Astrocyte (in vitro differentiated cells and primary cell): Measurements from ENCODE around the gene LAMB1. TPM values are rescaled to one million over a fixed set of nuclear protein-coding genes. Genes with fewer than 3 reads are reported as not detected.
A peak's percentile ranks its signal among the peaks of the same experiment; 100 is the strongest.

Experiments used
- DNase-seq: peaks from one replicate; pipeline ENCODE4 v3.0.0-alpha.2; 2010; ENCODE audit warnings: low read depth
- FAIRE-seq: peaks from 2 replicates; lab custom pipeline; 2011; peaks lifted over from hg19 to GRCh38; lab: Jason Lieb, UNC
- H2AFZ ChIP-seq: 2 replicates; pipeline ENCODE4 v1.6.0; 2012; ENCODE audit warnings: low read depth, low read length, inconsistent platforms
- H3K27ac ChIP-seq: 2 replicates; pipeline ENCODE4 v1.5.1; 2011; ENCODE audit warnings: low read depth, low read length, inconsistent platforms
- H3K27me3 ChIP-seq: 2 replicates; pipeline ENCODE4 v1.6.0; 2011; ENCODE audit warnings: low read length, inconsistent platforms; ENCODE audit not compliant: insufficient read depth
- H3K36me3 ChIP-seq: 2 replicates; pipeline ENCODE4 v1.5.1; 2011; ENCODE audit warnings: low read length, inconsistent platforms; ENCODE audit not compliant: insufficient read depth
- H3K4me1 ChIP-seq: 2 replicates; pipeline ENCODE4 v1.5.1; 2011; ENCODE audit warnings: low read length, inconsistent platforms; ENCODE audit not compliant: insufficient read depth
- H3K4me2 ChIP-seq: 2 replicates; pipeline ENCODE4 v1.6.0; 2012; ENCODE audit warnings: low read length, inconsistent platforms
- H3K4me3 ChIP-seq: 2 replicates; pipeline ENCODE4 v1.5.1; 2011; ENCODE audit warnings: low read depth, mild to moderate bottlenecking, low read length, inconsistent platforms; ENCODE audit not compliant: insufficient read depth
- H3K79me2 ChIP-seq: 2 replicates; pipeline ENCODE4 v1.6.0; 2012; ENCODE audit warnings: mild to moderate bottlenecking, low read length, inconsistent platforms; ENCODE audit not compliant: insufficient read depth
- H3K9ac ChIP-seq: 2 replicates; pipeline ENCODE4 v1.6.0; 2012; ENCODE audit warnings: mild to moderate bottlenecking, low read length, inconsistent platforms
- H3K9me3 ChIP-seq: 2 replicates; pipeline ENCODE4 v1.5.1; 2012; ENCODE audit warnings: low read depth, mild to moderate bottlenecking, low read length, inconsistent platforms; ENCODE audit not compliant: insufficient read depth
- H4K20me1 ChIP-seq: 2 replicates; pipeline ENCODE4 v1.6.0; 2012; ENCODE audit warnings: low read length, inconsistent platforms; ENCODE audit not compliant: insufficient read depth
- H3K27ac Mint-ChIP-seq: one replicate; pipeline ENCODE4 v1.8.0; 2021; ENCODE audit warnings: mild to moderate bottlenecking, mixed read lengths; ENCODE audit not compliant: unreplicated experiment
- H3K27me3 Mint-ChIP-seq: one replicate; pipeline ENCODE4 v1.8.0; 2021; ENCODE audit warnings: low read depth, mixed read lengths; ENCODE audit not compliant: unreplicated experiment
- H3K36me3 Mint-ChIP-seq: one replicate; pipeline ENCODE4 v1.8.0; 2021; ENCODE audit warnings: low read depth, mixed read lengths; ENCODE audit not compliant: unreplicated experiment
- H3K4me1 Mint-ChIP-seq: one replicate; pipeline ENCODE4 v1.8.0; 2021; ENCODE audit warnings: low read depth, mixed read lengths; ENCODE audit not compliant: unreplicated experiment
- H3K4me3 Mint-ChIP-seq: one replicate; pipeline ENCODE4 v1.8.0; 2021; ENCODE audit warnings: mild to moderate bottlenecking, moderate library complexity, mixed read lengths; ENCODE audit not compliant: unreplicated experiment
- H3K9me3 Mint-ChIP-seq: one replicate; pipeline ENCODE4 v1.8.0; 2021; ENCODE audit warnings: mild to moderate bottlenecking, mixed read lengths; ENCODE audit not compliant: unreplicated experiment
- CTCF ChIP-seq: IDR thresholded peaks from 2 replicates; pipeline ENCODE4 v1.5.1; 2011; ENCODE audit warnings: low read depth, mild to moderate bottlenecking, inconsistent platforms, low read length, moderate library complexity; ENCODE audit not compliant: insufficient read depth
- EZH2 ChIP-seq: IDR thresholded peaks from 2 replicates; pipeline ENCODE4 v1.6.1; 2012; ENCODE audit warnings: mild to moderate bottlenecking, low read length, inconsistent platforms; ENCODE audit not compliant: insufficient read depth
- total RNA-seq: library from RNA; stranded (reverse); gene quantifications from 2 replicates; pipeline ENCODE4 v1.2.1, GENCODE V29; 2021

Gene LAMB1
- total RNA-seq, 1 donor from 2014 or later: 403 TPM

GRCh38 chr7:108007261-108007660 lies 4.3 kb upstream of the LAMB1 start:
- H3K9ac ChIP-seq: no peak overlapping the region
- no peak overlapping the region for H2AFZ ChIP-seq
- H4K20me1 ChIP-seq: no peaks in the 10 kb centered on the region
- H3K27ac ChIP-seq: no peak overlapping the region
- no peaks in the 10 kb centered on the region for H3K36me3 ChIP-seq
- no peak overlapping the region for H3K4me2 ChIP-seq
- no peak overlapping the region for H3K4me3 ChIP-seq
- H3K9me3 ChIP-seq: no peaks in the 10 kb centered on the region
- Mint-ChIP-seq H3K9me3 (peaks cover 2% of the 10 kb centered on the region), H3K36me3 (no peaks in the 10 kb centered on the region), H3K4me3 (no peak overlapping the region), H3K27me3 (peaks cover 16% of the 10 kb centered on the region), H3K27ac (no peak overlapping the region), H3K4me1 (peaks cover 10% of the 10 kb centered on the region)
- H3K4me1 ChIP-seq: peaks cover 14% of the 10 kb centered on the region
- DNase-seq: no peak
- no peaks in the 10 kb centered on the region for H3K27me3 ChIP-seq
- TF ChIP-seq EZH2 (no peak), CTCF (no peak)
- peaks cover 6% of the 10 kb centered on the region for H3K79me2 ChIP-seq
- no peak for FAIRE-seq

- Mint-ChIP-seq H3K4me3 (peak overlapping the region; percentile 79), H3K9me3 (peaks cover 2% of the 10 kb centered on the region), H3K4me1 (peaks cover 8% of the 10 kb centered on the region), H3K27me3 (peaks cover 16% of the 10 kb centered on the region), H3K36me3 (peaks cover 10% of the 10 kb centered on the region), H3K27ac (peak overlapping the region; percentile 70)
- DNase-seq: peak; percentile 83
- H3K27ac ChIP-seq: peak overlapping the region; percentile 48
- peaks cover 29% of the 10 kb centered on the region for H3K4me1 ChIP-seq
- peaks cover 34% of the 10 kb centered on the region for H3K79me2 ChIP-seq
- TF ChIP-seq CTCF (no peak), EZH2 (no peak)
- FAIRE-seq: no peak
- no peaks in the 10 kb centered on the region for H3K9me3 ChIP-seq
- no peaks in the 10 kb centered on the region for H3K27me3 ChIP-seq
- peaks cover 10% of the 10 kb centered on the region for H3K36me3 ChIP-seq
- peaks cover 13% of the 10 kb centered on the region for H4K20me1 ChIP-seq
- peak overlapping the region; percentile 24 for H3K9ac ChIP-seq
- H3K4me2 ChIP-seq: peak overlapping the region; percentile 95
- no peak overlapping the region for H2AFZ ChIP-seq
- H3K4me3 ChIP-seq: no peak overlapping the region
These were observed 1.5 kb upstream of the LAMB1 start for GRCh38 chr7:108004220-108005142.

GRCh38 chr7:108003599-108003935 lies 606 bp upstream of the LAMB1 start:
- Mint-ChIP-seq H3K4me3 (peak overlapping the region; percentile 79), H3K9me3 (peaks cover 2% of the 10 kb centered on the region), H3K27ac (peak overlapping the region; percentile 70), H3K27me3 (peaks cover 16% of the 10 kb centered on the region), H3K4me1 (peaks cover 17% of the 10 kb centered on the region), H3K36me3 (peaks cover 10% of the 10 kb centered on the region)
- H3K27ac ChIP-seq: peak overlapping the region; percentile 91
- TF ChIP-seq EZH2 (no peak), CTCF (no peak)
- no peaks in the 10 kb centered on the region for H3K9me3 ChIP-seq
- H3K79me2 ChIP-seq: peaks cover 43% of the 10 kb centered on the region
- peak overlapping the region; percentile 95 for H3K4me2 ChIP-seq
- H4K20me1 ChIP-seq: peaks cover 13% of the 10 kb centered on the region
- DNase-seq: no peak
- peaks cover 38% of the 10 kb centered on the region for H3K4me1 ChIP-seq
- H3K9ac ChIP-seq: peak overlapping the region; percentile 95
- FAIRE-seq: no peak
- peaks cover 19% of the 10 kb centered on the region for H3K36me3 ChIP-seq
- peak overlapping the region; percentile 90 for H3K4me3 ChIP-seq
- peak overlapping the region; percentile 64 for H2AFZ ChIP-seq
- no peaks in the 10 kb centered on the region for H3K27me3 ChIP-seq
